HCT116 (cell line): Measurements from ENCODE around the gene CHID1. TPM values are rescaled to one million over a fixed set of nuclear protein-coding genes. Genes with fewer than 3 reads are reported as not detected.

Source experiments
- ATAC-seq: fragments of 200-7000 bp; cut with Tn5 transposase; 2 replicates; pipeline ENCODE4 v1.9.1; 2020; ENCODE audit warnings: mild to moderate bottlenecking, moderate library complexity
- BruUV-seq: library from RNA; stranded (reverse); fragments of 400-500 nt; replicated peaks from 2 replicates; lab custom pipeline; 2021; lab: Mats Ljungman, UMichigan
- CTCF ChIA-PET: fragments of 300-600 bp; sonication (Branson Sonifier 250); formaldehyde crosslinking; loops from one replicate; lab custom pipeline; 2021; ENCODE audit warnings: antibody characterized with exemption; lab: Charles Lee
- POLR2A ChIA-PET: fragments of 300-600, 350-600 bp; sonication (Branson Sonifier 250); formaldehyde crosslinking; loops from one replicate; lab custom pipeline; 2021; ENCODE audit warnings: antibody characterized with exemption; lab: Charles Lee
- RAD21 ChIA-PET, 2 experiments: fragments of 300-600 bp; sonication (Branson Sonifier 250); formaldehyde crosslinking; loops; one replicate each; lab custom pipeline; 2023; ENCODE audit warnings: low total read pairs in 2 of 2; ENCODE audit not compliant: uncharacterized antibody in 2 of 2, unreplicated experiment in 2 of 2, low non-redundant PET in 1 of 2; lab: Charles Lee
- DNase-seq: peaks from one replicate; pipeline ENCODE4 v3.0.0-alpha.2; 2010; ENCODE audit warnings: low read depth, low spot score
- H2AFZ ChIP-seq: fragments of 200-600 bp; shearing (Covaris generic), sonication (generic); 2 replicates; pipeline ENCODE4 v1.6.1; 2017; ENCODE audit warnings: low read depth, mixed run types, mixed read lengths, antibody characterized with exemption, low read length; ENCODE audit not compliant: poor library complexity, severe bottlenecking
- H3K27ac ChIP-seq: 2 replicates; pipeline ENCODE4 v1.5.1; 2012; ENCODE audit warnings: low read depth, low read length
- H3K27me3 ChIP-seq: fragments of 200-600 bp; sonication (generic); 2 replicates; pipeline ENCODE4 v1.6.1; 2016; ENCODE audit warnings: mixed run types, low read length, mixed read lengths; ENCODE audit not compliant: insufficient read depth
- H3K36me3 ChIP-seq, 2 experiments: fragments of 200-500 bp in 1 of 2; fragments of 200-600 bp in 1 of 2; sonication (Bioruptor generic) in 1 of 2; sonication (generic) in 1 of 2; 2 replicates each; pipeline versions ENCODE4 v1.5.1 to v1.6.1; 2014 to 2016; ENCODE audit warnings: low read length in 2 of 2, inconsistent platforms in 1 of 2, mixed read lengths in 1 of 2, mixed run types in 1 of 2; ENCODE audit not compliant: insufficient read depth in 2 of 2, control insufficient read depth in 1 of 2
- H3K4me1 ChIP-seq, 2 experiments: fragments of 200-600 bp in 1 of 2; sonication (generic) in 1 of 2; 2 replicates each; pipeline versions ENCODE4 v1.5.1 to v1.6.1; 2012 to 2017; ENCODE audit warnings: low read length in 2 of 2, inconsistent platforms in 1 of 2, mild to moderate bottlenecking in 1 of 2, mixed read lengths in 1 of 2, mixed run types in 1 of 2, moderate library complexity in 1 of 2; ENCODE audit not compliant: insufficient read depth in 2 of 2, control insufficient read depth in 1 of 2
- H3K4me2 ChIP-seq: fragments of 200-600 bp; sonication (generic); 2 replicates; pipeline ENCODE4 v1.6.1; 2017; ENCODE audit warnings: mixed run types, low read length, mixed read lengths
- H3K4me3 ChIP-seq, 2 experiments: fragments of 200-600 bp in 1 of 2; sonication (generic) in 1 of 2; replicated peaks in 1 of 2; 2 replicates each; pipeline ENCODE4 v1.5.1; 2011 to 2016; ENCODE audit warnings: low read length in 2 of 2, control low read depth in 1 of 2, low read depth in 1 of 2, mild to moderate bottlenecking in 1 of 2, mixed read lengths in 1 of 2, mixed run types in 1 of 2
- H3K79me2 ChIP-seq: fragments of 200-600 bp; sonication (generic); 2 replicates; pipeline ENCODE4 v1.6.1; 2017; ENCODE audit warnings: mild to moderate bottlenecking, mixed run types, low read length, moderate library complexity, mixed read lengths; ENCODE audit not compliant: insufficient read depth
- H3K9ac ChIP-seq: fragments of 200-600 bp; sonication (generic); 2 replicates; pipeline ENCODE4 v1.6.1; 2016; ENCODE audit warnings: low read length, mixed read lengths
- H3K9me2 ChIP-seq: fragments of 200-600 bp; sonication (generic), shearing (Covaris generic); 2 replicates; pipeline ENCODE4 v1.6.1; 2017; ENCODE audit warnings: mixed run types, mild to moderate bottlenecking, moderate library complexity; ENCODE audit not compliant: insufficient read depth
- H3K9me3 ChIP-seq, 2 experiments: fragments of 200-500 bp in 1 of 2; fragments of 200-600 bp in 1 of 2; sonication (Bioruptor generic) in 1 of 2; sonication (generic) in 1 of 2; 2 replicates each; pipeline ENCODE4 v1.6.1; 2014 to 2017; ENCODE audit warnings: low read length in 2 of 2, mixed read lengths in 2 of 2, inconsistent platforms in 1 of 2, low read depth in 1 of 2, mild to moderate bottlenecking in 1 of 2, mixed run types in 1 of 2, moderate library complexity in 1 of 2; ENCODE audit not compliant: control insufficient read depth in 1 of 2, insufficient read depth in 1 of 2
- H4K20me1 ChIP-seq: fragments of 200-600 bp; sonication (generic), shearing (Covaris generic); 2 replicates; pipeline ENCODE4 v1.6.1; 2017; ENCODE audit warnings: mixed run types, mild to moderate bottlenecking, moderate library complexity; ENCODE audit not compliant: insufficient read depth
- CBX3 ChIP-seq: IDR thresholded peaks from 2 replicates; pipeline ENCODE4 v1.6.1; 2012; ENCODE audit warnings: low read depth
- EGR1 ChIP-seq: IDR thresholded peaks from 2 replicates; pipeline ENCODE4 v1.6.1; 2012; ENCODE audit warnings: low read depth
- ELF1 ChIP-seq: IDR thresholded peaks from 2 replicates; pipeline ENCODE4 v1.6.1; 2012; ENCODE audit warnings: low read depth, borderline replicate concordance
- EZH2 ChIP-seq: fragments of 200-600 bp; sonication (generic); IDR thresholded peaks from 2 replicates; pipeline ENCODE4 v1.6.1; 2017; ENCODE audit warnings: antibody characterized with exemption, mixed run types
- EZH2phosphoT487 ChIP-seq: fragments of 200-600 bp; IDR thresholded peaks from 2 replicates; pipeline ENCODE4 v1.6.1; 2018; ENCODE audit warnings: antibody characterized with exemption, borderline replicate concordance
- POLR2A ChIP-seq: IDR thresholded peaks from 2 replicates; pipeline ENCODE4 v1.7.0; 2011; ENCODE audit warnings: borderline replicate concordance; ENCODE audit not compliant: insufficient read depth, insufficient read length; ENCODE audit errors: extremely low read depth
- POLR2AphosphoS5 ChIP-seq: IDR thresholded peaks from 2 replicates; pipeline ENCODE4 v1.6.1; 2011; ENCODE audit warnings: mild to moderate bottlenecking, low read depth, low read length, moderate library complexity
- RAD21 ChIP-seq: IDR thresholded peaks from 2 replicates; pipeline ENCODE4 v1.6.1; 2012; ENCODE audit warnings: low read depth, mild to moderate bottlenecking
- SIN3A ChIP-seq: IDR thresholded peaks from 2 replicates; pipeline ENCODE4 v1.6.1; 2012; ENCODE audit warnings: low read depth
- SP1 ChIP-seq: IDR thresholded peaks from 2 replicates; pipeline ENCODE4 v1.6.1; 2012; ENCODE audit warnings: low read depth
- SRF ChIP-seq: IDR thresholded peaks from 2 replicates; pipeline ENCODE4 v1.6.1; 2012; ENCODE audit warnings: low read depth
- YY1 ChIP-seq: IDR thresholded peaks from 2 replicates; pipeline ENCODE4 v1.6.1; 2011; ENCODE audit warnings: low read length, low read depth, moderate library complexity, mild to moderate bottlenecking; ENCODE audit not compliant: insufficient replicate concordance; ENCODE audit errors: extremely low read depth
- ZFX ChIP-seq: fragments of 450-650 bp; IDR thresholded peaks from 2 replicates; pipeline ENCODE4 v1.6.1; 2017
- ZNF274 ChIP-seq: fragments of 200-500 bp; sonication (Bioruptor generic); IDR thresholded peaks from 2 replicates; pipeline ENCODE4 v1.6.1; 2014; ENCODE audit warnings: mild to moderate bottlenecking, low read depth, low read length, inconsistent platforms
- intact Hi-C: fragments of 100-400 bp; cut with micrococcal nuclease; formaldehyde crosslinking; loops from 2 replicates; pipeline ENCODE4 v1.10.0; 2022
- total RNA-seq: library from RNA; stranded (reverse); gene quantifications from one replicate; pipeline ENCODE4 v1.2.1, GENCODE V29; 2021; ENCODE audit not compliant: unreplicated experiment
- TF ChIP-seq, protein P1 (sequence below): IDR thresholded peaks from 2 replicates; pipeline ENCODE4 v1.6.1; 2012
- TF ChIP-seq, protein P2 (sequence below): IDR thresholded peaks from 2 replicates; pipeline ENCODE4 v1.6.1; 2012
- TF ChIP-seq, protein P3 (sequence below): IDR thresholded peaks from 2 replicates; pipeline ENCODE4 v1.6.1; 2012; ENCODE audit warnings: low read depth
- TF ChIP-seq, protein P4 (sequence below), 3 experiments: fragments of 200-600 bp in 1 of 3; sonication (generic) in 1 of 3; IDR thresholded peaks in 2 of 3; conservative IDR thresholded peaks in 1 of 3; 2 replicates each; pipeline ENCODE4 v1.5.1; 2012 to 2017; ENCODE audit warnings: low read depth in 2 of 3, low read length in 2 of 3, antibody characterized with exemption in 1 of 3, borderline replicate concordance in 1 of 3, control low read depth in 1 of 3, mild to moderate bottlenecking in 1 of 3, mixed read lengths in 1 of 3, mixed run types in 1 of 3, moderate library complexity in 1 of 3; ENCODE audit not compliant: insufficient read depth in 1 of 3
- TF ChIP-seq, protein P5 (sequence below): IDR thresholded peaks from 2 replicates; pipeline ENCODE4 v1.6.1; 2011; ENCODE audit warnings: mild to moderate bottlenecking, low read length, moderate library complexity; ENCODE audit not compliant: insufficient replicate concordance; ENCODE audit errors: extremely low read depth

Gene CHID1
- total RNA-seq, 1 experiment from 2014 or later, result 102 TPM

GRCh38 chr11:914204-914603 lies 3.6 kb upstream of the CHID1 start:
- intact Hi-C loops, result no loop called here
- ChIA-PET POLR2A (no interaction called here), CTCF (no interaction called here), RAD21 (no interaction called here)
- H3K79me2 ChIP-seq, result peaks cover 13% of the 10 kb centered on the region
- H3K4me2 ChIP-seq, result no peak overlapping the region
- no peak overlapping the region for H3K4me3 ChIP-seq
- no TSS peak for BruUV-seq
- no peaks in the 10 kb centered on the region for H3K9me3 ChIP-seq
- no peaks in the 10 kb centered on the region for H3K27me3 ChIP-seq
- no peak overlapping the region for H2AFZ ChIP-seq
- no peaks in the 10 kb centered on the region for H4K20me1 ChIP-seq
- DNase-seq, result no peak
- no peak for TF ChIP-seq POLR2AphosphoS5
- TF ChIP-seq SP1, result no peak
- no peak for TF ChIP-seq CBX3
- TF ChIP-seq YY1, result no peak
- TF ChIP-seq ZNF274, result no peak
- no peak for TF ChIP-seq EGR1
- TF ChIP-seq EZH2phosphoT487, result no peak
- no peak for TF ChIP-seq RAD21
- TF ChIP-seq ELF1, result no peak
- TF ChIP-seq, protein P1, sequence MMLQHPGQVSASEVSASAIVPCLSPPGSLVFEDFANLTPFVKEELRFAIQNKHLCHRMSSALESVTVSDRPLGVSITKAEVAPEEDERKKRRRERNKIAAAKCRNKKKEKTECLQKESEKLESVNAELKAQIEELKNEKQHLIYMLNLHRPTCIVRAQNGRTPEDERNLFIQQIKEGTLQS, result no peak
- no peak for TF ChIP-seq SIN3A
- no peak for TF ChIP-seq POLR2A
- TF ChIP-seq ZFX, result no peak
- TF ChIP-seq, protein P2, sequence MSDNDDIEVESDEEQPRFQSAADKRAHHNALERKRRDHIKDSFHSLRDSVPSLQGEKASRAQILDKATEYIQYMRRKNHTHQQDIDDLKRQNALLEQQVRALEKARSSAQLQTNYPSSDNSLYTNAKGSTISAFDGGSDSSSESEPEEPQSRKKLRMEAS, result no peak
- TF ChIP-seq SRF, result no peak
- TF ChIP-seq EZH2, result no peak
- TF ChIP-seq, protein P3, sequence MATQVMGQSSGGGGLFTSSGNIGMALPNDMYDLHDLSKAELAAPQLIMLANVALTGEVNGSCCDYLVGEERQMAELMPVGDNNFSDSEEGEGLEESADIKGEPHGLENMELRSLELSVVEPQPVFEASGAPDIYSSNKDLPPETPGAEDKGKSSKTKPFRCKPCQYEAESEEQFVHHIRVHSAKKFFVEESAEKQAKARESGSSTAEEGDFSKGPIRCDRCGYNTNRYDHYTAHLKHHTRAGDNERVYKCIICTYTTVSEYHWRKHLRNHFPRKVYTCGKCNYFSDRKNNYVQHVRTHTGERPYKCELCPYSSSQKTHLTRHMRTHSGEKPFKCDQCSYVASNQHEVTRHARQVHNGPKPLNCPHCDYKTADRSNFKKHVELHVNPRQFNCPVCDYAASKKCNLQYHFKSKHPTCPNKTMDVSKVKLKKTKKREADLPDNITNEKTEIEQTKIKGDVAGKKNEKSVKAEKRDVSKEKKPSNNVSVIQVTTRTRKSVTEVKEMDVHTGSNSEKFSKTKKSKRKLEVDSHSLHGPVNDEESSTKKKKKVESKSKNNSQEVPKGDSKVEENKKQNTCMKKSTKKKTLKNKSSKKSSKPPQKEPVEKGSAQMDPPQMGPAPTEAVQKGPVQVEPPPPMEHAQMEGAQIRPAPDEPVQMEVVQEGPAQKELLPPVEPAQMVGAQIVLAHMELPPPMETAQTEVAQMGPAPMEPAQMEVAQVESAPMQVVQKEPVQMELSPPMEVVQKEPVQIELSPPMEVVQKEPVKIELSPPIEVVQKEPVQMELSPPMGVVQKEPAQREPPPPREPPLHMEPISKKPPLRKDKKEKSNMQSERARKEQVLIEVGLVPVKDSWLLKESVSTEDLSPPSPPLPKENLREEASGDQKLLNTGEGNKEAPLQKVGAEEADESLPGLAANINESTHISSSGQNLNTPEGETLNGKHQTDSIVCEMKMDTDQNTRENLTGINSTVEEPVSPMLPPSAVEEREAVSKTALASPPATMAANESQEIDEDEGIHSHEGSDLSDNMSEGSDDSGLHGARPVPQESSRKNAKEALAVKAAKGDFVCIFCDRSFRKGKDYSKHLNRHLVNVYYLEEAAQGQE, result no peak
- TF ChIP-seq, protein P4, sequence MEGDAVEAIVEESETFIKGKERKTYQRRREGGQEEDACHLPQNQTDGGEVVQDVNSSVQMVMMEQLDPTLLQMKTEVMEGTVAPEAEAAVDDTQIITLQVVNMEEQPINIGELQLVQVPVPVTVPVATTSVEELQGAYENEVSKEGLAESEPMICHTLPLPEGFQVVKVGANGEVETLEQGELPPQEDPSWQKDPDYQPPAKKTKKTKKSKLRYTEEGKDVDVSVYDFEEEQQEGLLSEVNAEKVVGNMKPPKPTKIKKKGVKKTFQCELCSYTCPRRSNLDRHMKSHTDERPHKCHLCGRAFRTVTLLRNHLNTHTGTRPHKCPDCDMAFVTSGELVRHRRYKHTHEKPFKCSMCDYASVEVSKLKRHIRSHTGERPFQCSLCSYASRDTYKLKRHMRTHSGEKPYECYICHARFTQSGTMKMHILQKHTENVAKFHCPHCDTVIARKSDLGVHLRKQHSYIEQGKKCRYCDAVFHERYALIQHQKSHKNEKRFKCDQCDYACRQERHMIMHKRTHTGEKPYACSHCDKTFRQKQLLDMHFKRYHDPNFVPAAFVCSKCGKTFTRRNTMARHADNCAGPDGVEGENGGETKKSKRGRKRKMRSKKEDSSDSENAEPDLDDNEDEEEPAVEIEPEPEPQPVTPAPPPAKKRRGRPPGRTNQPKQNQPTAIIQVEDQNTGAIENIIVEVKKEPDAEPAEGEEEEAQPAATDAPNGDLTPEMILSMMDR (IDR thresholded peaks at IDR 0.05 in 2 of 3, conservative IDR thresholded peaks at IDR 0.05 in 1 of 3; ENCODE audit: borderline replicate concordance in 1 of 3, insufficient read depth in 1 of 3, low read depth in 2 of 3, low read length in 2 of 3), result no peak
- TF ChIP-seq, protein P5, sequence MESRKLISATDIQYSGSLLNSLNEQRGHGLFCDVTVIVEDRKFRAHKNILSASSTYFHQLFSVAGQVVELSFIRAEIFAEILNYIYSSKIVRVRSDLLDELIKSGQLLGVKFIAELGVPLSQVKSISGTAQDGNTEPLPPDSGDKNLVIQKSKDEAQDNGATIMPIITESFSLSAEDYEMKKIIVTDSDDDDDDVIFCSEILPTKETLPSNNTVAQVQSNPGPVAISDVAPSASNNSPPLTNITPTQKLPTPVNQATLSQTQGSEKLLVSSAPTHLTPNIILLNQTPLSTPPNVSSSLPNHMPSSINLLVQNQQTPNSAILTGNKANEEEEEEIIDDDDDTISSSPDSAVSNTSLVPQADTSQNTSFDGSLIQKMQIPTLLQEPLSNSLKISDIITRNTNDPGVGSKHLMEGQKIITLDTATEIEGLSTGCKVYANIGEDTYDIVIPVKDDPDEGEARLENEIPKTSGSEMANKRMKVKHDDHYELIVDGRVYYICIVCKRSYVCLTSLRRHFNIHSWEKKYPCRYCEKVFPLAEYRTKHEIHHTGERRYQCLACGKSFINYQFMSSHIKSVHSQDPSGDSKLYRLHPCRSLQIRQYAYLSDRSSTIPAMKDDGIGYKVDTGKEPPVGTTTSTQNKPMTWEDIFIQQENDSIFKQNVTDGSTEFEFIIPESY, result no peak
- no peaks in the 10 kb centered on the region for H3K9me2 ChIP-seq
- H3K27ac ChIP-seq, result no peak overlapping the region
- H3K9ac ChIP-seq, result no peak overlapping the region
- ATAC-seq, result no peak
- H3K4me1 ChIP-seq, result peaks cover 12 to 19% of the 10 kb centered on the region in 2 experiments
- H3K36me3 ChIP-seq, result peaks cover 0 to 2% of the 10 kb centered on the region in 2 experiments; a peak in 1 of 4 replicates
